ENCODE measurements around the gene PHC3.
"Not testable (repeated sequence)": the region's sequence is repeated elsewhere in the genome, so short reads cannot be mapped to it uniquely, and the experiment has no call there.

The PHC3 gene, protein sequence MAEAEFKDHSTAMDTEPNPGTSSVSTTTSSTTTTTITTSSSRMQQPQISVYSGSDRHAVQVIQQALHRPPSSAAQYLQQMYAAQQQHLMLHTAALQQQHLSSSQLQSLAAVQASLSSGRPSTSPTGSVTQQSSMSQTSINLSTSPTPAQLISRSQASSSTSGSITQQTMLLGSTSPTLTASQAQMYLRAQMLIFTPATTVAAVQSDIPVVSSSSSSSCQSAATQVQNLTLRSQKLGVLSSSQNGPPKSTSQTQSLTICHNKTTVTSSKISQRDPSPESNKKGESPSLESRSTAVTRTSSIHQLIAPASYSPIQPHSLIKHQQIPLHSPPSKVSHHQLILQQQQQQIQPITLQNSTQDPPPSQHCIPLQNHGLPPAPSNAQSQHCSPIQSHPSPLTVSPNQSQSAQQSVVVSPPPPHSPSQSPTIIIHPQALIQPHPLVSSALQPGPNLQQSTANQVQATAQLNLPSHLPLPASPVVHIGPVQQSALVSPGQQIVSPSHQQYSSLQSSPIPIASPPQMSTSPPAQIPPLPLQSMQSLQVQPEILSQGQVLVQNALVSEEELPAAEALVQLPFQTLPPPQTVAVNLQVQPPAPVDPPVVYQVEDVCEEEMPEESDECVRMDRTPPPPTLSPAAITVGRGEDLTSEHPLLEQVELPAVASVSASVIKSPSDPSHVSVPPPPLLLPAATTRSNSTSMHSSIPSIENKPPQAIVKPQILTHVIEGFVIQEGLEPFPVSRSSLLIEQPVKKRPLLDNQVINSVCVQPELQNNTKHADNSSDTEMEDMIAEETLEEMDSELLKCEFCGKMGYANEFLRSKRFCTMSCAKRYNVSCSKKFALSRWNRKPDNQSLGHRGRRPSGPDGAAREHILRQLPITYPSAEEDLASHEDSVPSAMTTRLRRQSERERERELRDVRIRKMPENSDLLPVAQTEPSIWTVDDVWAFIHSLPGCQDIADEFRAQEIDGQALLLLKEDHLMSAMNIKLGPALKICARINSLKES

DNA sequence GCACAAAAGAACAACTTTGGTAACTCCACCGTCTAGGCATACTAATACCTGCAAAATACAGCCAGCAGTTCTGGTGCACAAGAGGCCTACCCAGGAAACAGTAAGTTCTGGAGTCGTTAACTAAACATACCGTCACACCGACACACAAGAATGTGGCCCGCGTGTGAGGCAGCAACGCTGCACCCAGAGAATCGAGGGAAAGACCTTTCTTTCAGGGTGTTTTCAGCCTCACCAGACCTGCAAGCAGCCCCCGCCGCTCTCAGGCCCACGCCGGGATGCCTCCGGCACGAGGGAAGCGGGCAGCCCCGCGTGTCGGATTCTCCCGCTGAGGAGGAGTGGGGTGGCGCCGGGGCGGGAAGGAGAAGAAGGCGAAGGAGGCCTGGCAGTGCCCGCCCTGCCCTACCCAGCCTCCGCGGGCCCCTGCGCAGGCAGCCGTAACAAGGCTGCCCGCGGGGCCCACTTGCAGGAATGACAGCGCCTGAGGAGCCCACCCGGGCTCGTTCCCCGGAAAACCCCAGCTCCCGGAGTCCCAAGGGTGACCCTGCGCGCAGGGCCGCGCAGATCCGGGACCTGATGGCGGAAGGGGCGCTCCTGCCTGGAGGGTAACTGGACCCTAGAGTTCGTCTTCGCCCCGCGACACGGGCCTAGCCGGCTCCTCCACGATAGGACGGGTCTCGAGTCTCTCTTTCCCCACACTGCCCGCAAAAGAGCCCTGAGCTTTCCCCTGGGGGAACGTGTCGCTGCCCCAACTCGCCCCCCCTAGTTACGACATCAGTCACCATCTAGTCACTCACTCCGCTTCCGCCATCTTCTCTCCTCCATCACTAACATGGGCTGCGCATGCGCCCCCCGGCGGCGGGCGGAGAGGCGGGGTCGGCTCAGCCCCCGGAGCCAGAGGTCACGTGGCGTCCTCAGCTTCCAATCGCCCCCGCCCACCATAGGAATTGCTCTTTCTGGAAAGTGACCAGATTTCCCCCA, at the start of gene PHC3:
Gene PHC3, minus strand, starts transcription at position 826 of the 978 bp plus-strand sequence. Its CDS starts 18 bp downstream, at position 808.
- no peaks in the 10 kb centered on the region for H3K27me3 Mint-ChIP-seq (ENCODE audit: low read depth)
- peaks cover 19% of the 10 kb centered on the region for H3K36me3 Mint-ChIP-seq (ENCODE audit: low read depth)
- H3K9me3 Mint-ChIP-seq, result no peaks in the 10 kb centered on the region
- H3K4me1 Mint-ChIP-seq (ENCODE audit: low read depth), result peaks cover 22% of the 10 kb centered on the region
- peak within 1 kb of the TSS; percentile 100 for H3K27ac Mint-ChIP-seq
- H3K4me3 Mint-ChIP-seq, result peak within 1 kb of the TSS; percentile 99

DNA sequence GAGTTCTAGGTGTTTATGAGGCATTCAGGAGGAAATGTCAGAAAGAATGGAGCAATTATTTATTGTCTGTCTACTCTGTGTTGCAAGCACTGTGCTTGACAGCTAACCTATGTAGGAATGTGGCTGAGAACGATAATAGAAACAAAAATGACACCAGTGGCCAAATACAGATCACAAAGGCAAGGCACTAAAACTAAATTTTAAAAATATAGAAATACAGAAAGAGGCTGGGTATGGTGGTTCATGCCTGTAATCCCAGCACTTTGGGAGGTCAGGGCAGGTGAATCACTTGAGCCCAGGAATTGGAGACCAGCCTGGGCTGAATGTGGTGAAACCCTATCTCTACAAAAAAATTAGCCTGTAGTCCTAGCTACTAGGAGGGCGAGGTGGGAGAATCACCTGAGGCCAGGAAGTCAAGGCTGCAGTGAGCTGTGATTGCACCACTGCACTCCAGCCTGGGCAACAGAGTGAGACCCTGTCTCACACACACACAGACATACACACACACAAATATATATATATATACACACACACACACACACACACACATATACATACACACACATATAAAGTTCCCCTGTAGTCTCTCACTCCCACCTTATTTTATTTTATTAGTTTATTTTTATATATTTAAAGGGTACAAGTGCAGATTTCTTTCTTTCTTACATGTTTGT, 46.7 kb upstream of the PHC3 start:
- no peak overlapping the region for H3K4me3 Mint-ChIP-seq
- H3K27ac Mint-ChIP-seq, result no peak overlapping the region
- peaks cover 2% of the 10 kb centered on the region for H3K36me3 Mint-ChIP-seq (ENCODE audit: low read depth)
- no peaks in the 10 kb centered on the region for H3K27me3 Mint-ChIP-seq (ENCODE audit: low read depth)
- no peaks in the 10 kb centered on the region for H3K9me3 Mint-ChIP-seq
- H3K4me1 Mint-ChIP-seq (ENCODE audit: low read depth), result peaks cover 16% of the 10 kb centered on the region

DNA sequence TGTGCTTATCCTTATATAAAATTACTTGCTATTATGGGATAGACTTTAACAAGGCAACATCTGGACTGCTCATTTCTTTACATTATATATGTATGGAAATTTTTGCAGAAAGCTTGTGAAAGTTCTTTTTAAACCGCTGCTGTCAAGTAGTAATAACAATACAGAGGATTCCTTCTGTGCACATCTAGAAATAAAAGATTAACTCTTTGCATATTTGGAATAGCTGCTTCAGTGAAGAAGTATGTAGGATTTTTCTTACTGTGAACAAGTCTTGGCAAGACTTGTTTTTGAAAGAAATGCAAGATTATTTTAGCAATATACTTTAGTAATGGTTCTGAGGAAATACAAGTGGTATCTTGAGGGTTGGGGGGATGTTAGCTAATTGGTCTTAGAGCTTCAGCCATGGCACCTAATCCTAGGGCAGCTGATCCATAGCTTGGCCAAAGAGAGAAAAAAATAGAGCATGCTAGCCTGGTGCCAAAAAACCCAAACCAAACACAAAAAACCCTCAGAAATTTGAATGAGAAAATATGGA, 45.0 kb upstream of the PHC3 start:
- Mint-ChIP-seq H3K27me3 (ENCODE audit: low read depth) (no peaks in the 10 kb centered on the region), H3K9me3 (no peaks in the 10 kb centered on the region), H3K4me3 (no peak overlapping the region), H3K27ac (no peak overlapping the region), H3K4me1 (ENCODE audit: low read depth) (peaks cover 22% of the 10 kb centered on the region), H3K36me3 (ENCODE audit: low read depth) (peaks cover 2% of the 10 kb centered on the region)

DNA sequence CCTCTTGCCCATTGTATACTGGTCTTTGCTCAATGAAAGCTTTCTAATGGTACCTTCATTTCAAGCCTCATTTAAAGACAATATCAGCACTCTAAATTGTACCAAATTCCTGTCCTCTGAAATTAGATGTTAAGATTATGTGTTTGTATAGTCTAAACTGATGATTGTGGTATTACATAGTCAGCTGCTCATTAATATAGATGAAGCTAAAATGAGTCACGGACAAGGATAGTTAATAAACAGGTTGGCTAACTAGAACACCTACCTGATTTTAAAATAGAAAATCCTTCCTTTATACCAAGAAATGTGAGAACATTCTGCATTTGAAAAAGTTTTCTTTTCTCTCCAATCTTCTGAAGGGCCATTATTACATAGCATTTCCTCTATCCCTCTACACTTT, 43.6 kb upstream of the PHC3 start:
- Mint-ChIP-seq H3K36me3 (ENCODE audit: low read depth) (no peaks in the 10 kb centered on the region), H3K9me3 (no peaks in the 10 kb centered on the region), H3K27me3 (ENCODE audit: low read depth) (no peaks in the 10 kb centered on the region), H3K4me1 (ENCODE audit: low read depth) (peaks cover 25% of the 10 kb centered on the region), H3K4me3 (no peak overlapping the region), H3K27ac (no peak overlapping the region)

DNA sequence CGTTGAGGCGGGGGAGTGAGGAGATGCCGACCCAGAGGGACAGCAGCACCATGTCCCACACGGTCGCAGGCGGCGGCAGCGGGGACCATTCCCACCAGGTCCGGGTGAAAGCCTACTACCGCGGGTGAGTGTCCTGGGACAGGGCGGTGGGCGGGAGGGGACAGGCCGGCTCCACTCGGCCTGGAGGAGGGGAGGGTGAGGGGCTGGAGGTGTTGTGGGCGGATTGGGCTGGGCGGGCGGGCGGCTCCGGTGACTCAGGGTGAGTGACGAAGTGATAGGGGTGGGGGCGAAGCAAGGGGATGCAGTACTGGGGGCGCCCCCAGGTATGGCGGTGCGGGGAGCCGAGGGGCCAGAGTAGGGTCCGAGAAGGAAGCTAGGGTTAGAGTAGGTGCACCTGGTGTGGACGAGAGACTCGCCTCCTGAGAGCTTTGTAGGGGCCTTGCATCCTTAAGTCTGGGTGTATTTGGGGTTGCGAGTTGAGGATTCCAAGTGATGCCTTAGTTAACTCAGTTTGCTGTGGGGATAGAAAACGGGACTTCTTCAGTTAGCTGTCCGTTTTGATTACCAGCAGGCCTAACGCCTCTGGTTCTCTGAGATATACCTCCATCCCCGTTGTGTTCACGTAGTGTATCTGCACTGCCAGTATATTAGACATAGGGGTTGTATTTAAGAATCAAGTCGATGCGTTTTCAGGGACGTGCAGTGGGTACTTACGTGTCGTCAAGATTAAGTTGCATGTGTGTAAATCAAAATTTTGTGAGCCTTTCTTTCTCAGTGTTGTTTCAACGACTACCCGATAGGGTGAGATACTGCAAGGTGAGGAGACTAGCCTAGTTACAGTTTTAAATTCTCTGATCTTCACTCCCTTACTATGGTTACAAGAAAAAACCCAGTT, 41.4 kb upstream of the PHC3 start:
- no peaks in the 10 kb centered on the region for H3K9me3 Mint-ChIP-seq
- no peaks in the 10 kb centered on the region for H3K27me3 Mint-ChIP-seq (ENCODE audit: low read depth)
- peaks cover 25% of the 10 kb centered on the region for H3K4me1 Mint-ChIP-seq (ENCODE audit: low read depth)
- peak overlapping the region; percentile 94 for H3K4me3 Mint-ChIP-seq
- peak overlapping the region; percentile 87 for H3K27ac Mint-ChIP-seq
- no peaks in the 10 kb centered on the region for H3K36me3 Mint-ChIP-seq (ENCODE audit: low read depth)

DNA sequence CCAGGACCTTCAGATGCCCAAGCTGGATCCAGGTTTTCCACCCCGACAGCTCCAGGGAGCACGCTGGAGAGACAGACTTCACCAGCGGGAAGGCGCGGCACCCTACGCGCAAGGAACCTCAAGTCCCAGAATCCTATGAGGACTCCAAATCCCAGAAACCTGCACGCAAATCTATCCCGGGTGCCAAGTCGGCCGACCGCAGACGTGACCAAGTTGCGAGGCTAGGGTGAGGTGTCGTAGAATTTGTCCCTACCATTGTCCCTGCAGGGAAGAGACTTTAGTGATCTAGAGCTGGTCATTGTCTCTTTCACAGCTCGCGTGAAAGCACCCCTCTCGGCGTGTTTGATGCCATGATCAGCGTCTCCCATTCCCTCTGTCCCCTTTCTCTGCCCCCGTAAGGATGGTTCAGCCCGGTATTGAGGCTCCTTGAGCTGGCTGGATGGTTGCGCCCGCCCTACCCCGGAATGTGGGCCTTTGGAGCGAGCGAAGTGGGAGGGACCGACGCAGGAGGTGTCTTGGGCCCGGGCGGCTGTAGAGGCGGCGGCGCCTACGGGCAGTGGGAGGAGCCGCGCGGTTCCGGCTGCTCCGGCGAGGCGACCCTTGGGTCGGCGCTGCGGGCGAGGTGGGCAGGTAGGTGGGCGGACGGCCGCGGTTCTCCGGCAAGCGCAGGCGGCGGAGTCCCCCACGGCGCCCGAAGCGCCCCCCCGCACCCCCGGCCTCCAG, 40.6 kb upstream of the PHC3 start, which contains the start of gene PRKCI:
Gene PRKCI, plus strand, starts transcription at position 501 of the 723 bp plus-strand sequence. CDS start 246 bp downstream, outside the sequence.
- Mint-ChIP-seq H3K4me3 (peak within 1 kb of the TSS; percentile 94), H3K36me3 (ENCODE audit: low read depth) (no peaks in the 10 kb centered on the region), H3K4me1 (ENCODE audit: low read depth) (peaks cover 25% of the 10 kb centered on the region), H3K9me3 (no peaks in the 10 kb centered on the region), H3K27ac (peak within 1 kb of the TSS; percentile 87), H3K27me3 (ENCODE audit: low read depth) (no peaks in the 10 kb centered on the region)

DNA sequence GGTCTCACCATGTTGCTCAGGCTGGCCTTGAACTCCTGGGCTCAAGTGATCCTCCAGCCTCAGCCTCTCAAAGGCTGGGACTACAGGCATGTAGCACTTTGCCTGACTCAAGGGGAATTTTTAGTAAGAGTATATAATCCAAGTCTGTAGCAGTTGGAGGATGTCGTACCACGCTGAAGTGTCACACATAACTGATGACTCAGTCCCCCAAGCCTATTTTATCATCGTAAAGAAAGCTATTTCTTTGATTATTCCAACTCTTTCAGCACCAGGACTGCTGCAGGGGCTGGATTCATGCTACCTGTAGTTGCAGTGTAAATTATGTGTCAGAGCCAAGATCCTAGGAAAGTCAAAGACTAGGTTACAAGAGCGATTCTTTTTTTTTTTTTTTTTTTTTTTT, 39.3 kb upstream of the PHC3 start:
- H3K4me3 Mint-ChIP-seq, result peak overlapping the region; percentile 50
- peaks cover 4% of the 10 kb centered on the region for H3K9me3 Mint-ChIP-seq
- H3K36me3 Mint-ChIP-seq (ENCODE audit: low read depth), result no peaks in the 10 kb centered on the region
- no peaks in the 10 kb centered on the region for H3K27me3 Mint-ChIP-seq (ENCODE audit: low read depth)
- peaks cover 25% of the 10 kb centered on the region for H3K4me1 Mint-ChIP-seq (ENCODE audit: low read depth)
- no peak overlapping the region for H3K27ac Mint-ChIP-seq

DNA sequence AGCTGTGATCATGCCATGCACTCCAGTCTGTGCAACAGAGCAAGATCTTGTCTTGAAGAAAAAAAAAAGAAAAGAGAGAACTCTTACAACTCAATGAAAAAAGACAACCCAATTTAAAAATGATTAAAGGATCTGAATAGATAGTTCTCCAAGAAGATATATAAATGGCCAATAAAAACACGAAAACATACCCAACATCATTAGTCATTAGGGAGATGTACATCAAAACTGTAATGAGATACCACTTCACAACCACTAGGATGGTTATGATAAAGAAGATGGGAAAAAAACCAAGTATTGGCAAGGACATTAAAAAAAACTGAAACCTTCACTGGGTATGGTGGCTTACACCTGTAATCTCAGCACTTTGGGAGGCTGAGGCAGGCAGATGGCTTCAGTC, 38.3 kb upstream of the PHC3 start:
- no peak overlapping the region for H3K4me3 Mint-ChIP-seq
- H3K4me1 Mint-ChIP-seq (ENCODE audit: low read depth), result peaks cover 22% of the 10 kb centered on the region
- no peaks in the 10 kb centered on the region for H3K36me3 Mint-ChIP-seq (ENCODE audit: low read depth)
- peaks cover 5% of the 10 kb centered on the region for H3K27me3 Mint-ChIP-seq (ENCODE audit: low read depth)
- H3K27ac Mint-ChIP-seq, result no peak overlapping the region
- H3K9me3 Mint-ChIP-seq, result peaks cover 4% of the 10 kb centered on the region

DNA sequence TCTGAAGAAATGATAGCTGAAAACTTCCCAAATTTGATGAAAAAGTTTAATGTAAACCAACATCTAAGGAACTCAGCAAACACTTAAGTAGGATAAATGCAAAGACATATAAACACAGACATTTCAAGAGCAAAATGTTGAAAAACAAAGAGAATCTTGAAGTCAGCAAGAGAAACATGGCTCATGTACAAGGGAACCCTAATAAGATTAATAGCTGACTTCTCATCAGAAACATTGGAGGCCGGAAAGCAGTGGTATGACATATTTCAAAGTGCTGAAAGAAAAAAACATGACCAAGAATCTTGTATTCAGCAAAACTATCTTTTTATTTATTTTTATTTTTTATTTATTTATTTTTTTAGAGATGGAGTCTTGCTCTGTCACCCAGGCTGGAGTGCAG, 30.1 kb upstream of the PHC3 start:
- H3K4me3 Mint-ChIP-seq, result no peak overlapping the region
- H3K27me3 Mint-ChIP-seq (ENCODE audit: low read depth), result peaks cover 12% of the 10 kb centered on the region
- no peaks in the 10 kb centered on the region for H3K4me1 Mint-ChIP-seq (ENCODE audit: low read depth)
- H3K9me3 Mint-ChIP-seq, result peaks cover under 1% of the 10 kb centered on the region
- H3K27ac Mint-ChIP-seq, result no peak overlapping the region
- H3K36me3 Mint-ChIP-seq (ENCODE audit: low read depth), result no peaks in the 10 kb centered on the region

DNA sequence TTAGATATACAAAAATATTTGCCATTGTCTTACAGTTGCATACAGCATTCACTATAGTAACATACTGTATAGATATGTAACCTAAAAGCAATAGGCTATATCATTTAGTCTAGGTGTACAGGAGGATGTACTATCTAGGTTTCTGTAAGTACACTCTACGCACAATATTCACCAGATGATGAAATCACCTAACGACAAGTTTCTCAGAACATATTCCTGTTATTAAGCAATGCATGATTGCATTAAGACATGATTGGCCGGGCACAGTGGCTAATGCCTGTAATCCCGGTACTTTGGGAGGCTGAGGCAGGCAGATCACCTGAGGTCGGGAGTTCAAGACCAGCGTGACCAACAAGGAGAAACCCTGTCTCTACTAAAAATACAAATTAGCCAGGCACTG, 26.2 kb upstream of the PHC3 start:
- H3K4me3 Mint-ChIP-seq, result no peak overlapping the region
- H3K4me1 Mint-ChIP-seq (ENCODE audit: low read depth), result no peaks in the 10 kb centered on the region
- no peak overlapping the region for H3K27ac Mint-ChIP-seq
- H3K36me3 Mint-ChIP-seq (ENCODE audit: low read depth), result no peaks in the 10 kb centered on the region
- H3K9me3 Mint-ChIP-seq, result no peaks in the 10 kb centered on the region
- peaks cover 11% of the 10 kb centered on the region for H3K27me3 Mint-ChIP-seq (ENCODE audit: low read depth)

DNA sequence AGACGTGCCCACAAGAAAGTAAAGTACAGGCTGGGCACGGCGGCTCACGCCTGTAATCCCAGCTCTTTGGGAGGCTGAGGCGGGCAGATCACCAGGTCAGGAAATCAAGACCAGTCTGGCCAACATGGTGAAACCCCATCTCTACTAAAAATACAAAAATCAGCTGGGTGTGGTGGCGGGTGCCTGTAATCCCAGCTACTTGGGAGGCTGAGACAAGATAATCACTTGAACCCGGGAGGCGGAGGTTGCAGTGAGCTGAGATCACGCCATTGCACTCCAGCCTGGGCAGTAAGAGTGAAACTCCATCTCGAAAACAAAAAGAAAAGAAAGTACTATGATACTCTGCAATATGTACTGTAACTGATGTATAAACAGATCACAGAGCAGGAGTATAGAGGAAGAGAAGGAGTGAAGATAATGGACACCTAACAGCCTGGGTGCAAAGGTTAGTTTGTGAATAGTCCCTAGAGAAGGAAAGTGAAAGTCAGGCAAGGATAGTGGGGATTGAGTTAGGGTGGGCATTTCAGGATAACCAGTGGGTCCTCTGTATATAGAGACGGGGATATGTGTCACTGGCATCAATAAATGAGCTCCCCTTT, 24.7 kb upstream of the PHC3 start:
- H3K9me3 Mint-ChIP-seq; H3K4me1 Mint-ChIP-seq (ENCODE audit: low read depth); H3K27me3 Mint-ChIP-seq (ENCODE audit: low read depth); H3K36me3 Mint-ChIP-seq (ENCODE audit: low read depth); H3K27ac Mint-ChIP-seq; H3K4me3 Mint-ChIP-seq: not testable (repeated sequence)

DNA sequence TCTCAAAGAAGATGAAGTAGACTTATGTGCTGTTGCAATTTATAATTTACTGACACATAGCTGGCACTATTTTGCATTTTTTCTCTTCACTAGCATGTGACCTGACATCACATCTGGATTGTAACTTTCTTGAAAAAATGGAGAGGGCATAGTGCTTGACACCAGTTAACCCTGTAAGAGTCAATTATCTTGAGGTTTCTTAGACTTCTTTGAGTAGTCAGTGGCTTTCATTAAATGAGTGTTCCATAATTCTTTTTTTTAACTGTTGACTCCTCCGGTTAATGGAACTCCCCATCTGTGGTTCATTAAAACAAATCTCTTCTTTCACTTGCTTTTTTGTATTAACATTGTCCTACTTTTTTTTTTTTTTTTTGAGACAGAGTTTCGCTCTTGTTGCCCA, 23.8 kb upstream of the PHC3 start:
- no peak overlapping the region for H3K4me3 Mint-ChIP-seq
- H3K27me3 Mint-ChIP-seq (ENCODE audit: low read depth), result peaks cover 7% of the 10 kb centered on the region
- H3K4me1 Mint-ChIP-seq (ENCODE audit: low read depth), result no peaks in the 10 kb centered on the region
- no peak overlapping the region for H3K27ac Mint-ChIP-seq
- no peaks in the 10 kb centered on the region for H3K9me3 Mint-ChIP-seq
- no peaks in the 10 kb centered on the region for H3K36me3 Mint-ChIP-seq (ENCODE audit: low read depth)
